Measurements from ENCODE around the gene EPN1. TPM values are rescaled to one million over a fixed set of nuclear protein-coding genes. Genes with fewer than 3 reads are reported as not detected.

EPN1 gene
- total and polyA plus RNA-seq, 9 of the 15 experiments (the other 6 are each of a cell fraction or from before 2014, with no cell fraction given): 0.08 to 138 (median 12.7) TPM

DNA sequence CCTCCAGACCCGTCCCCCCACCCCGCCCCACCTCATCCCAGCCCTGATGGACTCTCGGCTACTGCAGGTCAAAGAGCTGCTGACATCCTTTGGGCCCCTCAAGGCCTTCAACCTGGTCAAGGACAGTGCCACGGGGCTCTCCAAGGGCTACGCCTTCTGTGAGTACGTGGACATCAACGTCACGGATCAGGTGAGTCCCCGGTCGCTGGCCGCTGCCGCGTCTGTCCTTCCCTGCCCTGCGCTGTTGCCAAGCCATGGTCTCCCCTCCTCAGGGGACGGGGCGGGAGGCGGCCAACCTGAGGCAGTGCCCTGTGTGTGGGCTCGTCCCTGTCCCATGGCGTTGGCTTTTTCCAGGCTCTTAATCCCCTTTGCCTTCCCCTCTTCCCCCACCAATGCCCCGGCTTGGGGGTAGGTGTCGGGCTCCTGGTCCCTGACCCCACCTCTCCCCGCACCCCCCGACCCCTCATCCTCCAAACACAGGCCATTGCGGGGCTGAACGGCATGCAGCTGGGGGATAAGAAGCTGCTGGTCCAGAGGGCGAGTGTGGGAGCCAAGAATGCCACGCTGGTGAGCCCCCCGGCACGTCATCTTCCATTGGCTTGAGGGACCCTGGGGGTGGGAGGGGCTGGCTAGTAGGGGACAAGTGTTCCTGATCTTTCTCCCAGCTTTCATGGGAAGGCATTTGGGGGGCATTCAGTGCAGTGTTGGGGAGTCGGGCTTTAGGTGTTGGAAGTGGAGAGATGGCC, 6.2 kb upstream of the EPN1 start:
- Histone ChIP-seq H2AFZ (ENCODE audit: low read depth, low read length) (no peak overlapping the region), H3K9me1 (ENCODE audit: control insufficient read depth, insufficient read depth, low read length) (peaks cover 5% of the 10 kb centered on the region), H3K4me2 (ENCODE audit: insufficient read depth, low read length) (no peak overlapping the region), H3K9me3 (replicated peaks; ENCODE audit: control insufficient read depth, insufficient read depth, low read depth, low read length) (no peaks in the 10 kb centered on the region), H3K4me1 (replicated peaks in 1 of 2; ENCODE audit: control insufficient read depth in 2 of 2, insufficient read depth in 2 of 2, low read length in 2 of 2) (peaks cover 22 to 36% of the 10 kb centered on the region in 2 experiments), H3K79me2 (ENCODE audit: control insufficient read depth, insufficient read depth, low read length) (peaks cover 85% of the 10 kb centered on the region), H4K20me1 (replicated peaks; ENCODE audit: control insufficient read depth, insufficient read depth, low read length) (peaks cover 61% of the 10 kb centered on the region), H3K9ac (ENCODE audit: insufficient read depth in 1 of 2, low read depth in 2 of 2, low read length in 2 of 2) (no peak overlapping the region), H3K36me3 (ENCODE audit: control insufficient read depth, insufficient read depth, low read length) (peaks cover 95% of the 10 kb centered on the region), H3K27ac (ENCODE audit: extremely low read depth, low read depth, low read length) (no peak overlapping the region), H3K27me3 (ENCODE audit: control insufficient read depth in 2 of 2, insufficient read depth in 2 of 2, low read length in 2 of 2) (no peaks in the 10 kb centered on the region), H3K4me3 (no peak overlapping the region)
- intact Hi-C loops (cut with micrococcal nuclease) (no loop called here), in situ Hi-C loops (cut with MboI) (no loop called here)
- ATAC-seq: no peak
- 90% methylated on average over 11 of the region's 30 CpGs for WGBS (ENCODE audit: insufficient coverage, low coverage, missing lambda C conversion rate)
- peak in 1 of 4 experiments; percentile 16 for DNase-seq (ENCODE audit: extremely low read depth in 1 of 4, low spot score in 3 of 4)
- FAIRE-seq: no peak
- BruUV-seq (replicated peaks): no TSS peak
- ChIA-PET CTCF (ENCODE audit: low intra/inter-chr PET ratio) (no interaction called here), POLR2A (interaction anchor here (0.6 to 3.3 kb wide), 4 partner anchors 11 to 15 kb away, joined by 3 to 21 read pairs (median 8); partner anchors contain the start of gene U2AF2)
- TF ChIP-seq, protein P1, sequence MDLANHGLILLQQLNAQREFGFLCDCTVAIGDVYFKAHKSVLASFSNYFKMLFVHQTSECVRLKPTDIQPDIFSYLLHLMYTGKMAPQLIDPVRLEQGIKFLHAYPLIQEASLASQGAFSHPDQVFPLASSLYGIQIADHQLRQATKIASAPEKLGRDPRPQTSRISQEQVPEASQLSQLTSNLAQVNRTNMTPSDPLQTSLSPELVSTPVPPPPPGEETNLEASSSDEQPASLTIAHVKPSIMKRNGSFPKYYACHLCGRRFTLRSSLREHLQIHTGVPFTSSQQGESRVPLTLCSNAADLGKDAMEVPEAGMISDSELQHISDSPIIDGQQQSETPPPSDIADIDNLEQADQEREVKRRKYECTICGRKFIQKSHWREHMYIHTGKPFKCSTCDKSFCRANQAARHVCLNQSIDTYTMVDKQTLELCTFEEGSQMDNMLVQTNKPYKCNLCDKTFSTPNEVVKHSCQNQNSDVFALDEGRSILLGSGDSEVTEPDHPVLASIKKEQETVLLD (IDR thresholded peaks at IDR 0.05): no peak
- TF ChIP-seq TRIM28 (IDR thresholded peaks at IDR 0.05): no peak
- no peak for TF ChIP-seq ZEB2 (IDR thresholded peaks at IDR 0.05)
- TF ChIP-seq, protein P2, sequence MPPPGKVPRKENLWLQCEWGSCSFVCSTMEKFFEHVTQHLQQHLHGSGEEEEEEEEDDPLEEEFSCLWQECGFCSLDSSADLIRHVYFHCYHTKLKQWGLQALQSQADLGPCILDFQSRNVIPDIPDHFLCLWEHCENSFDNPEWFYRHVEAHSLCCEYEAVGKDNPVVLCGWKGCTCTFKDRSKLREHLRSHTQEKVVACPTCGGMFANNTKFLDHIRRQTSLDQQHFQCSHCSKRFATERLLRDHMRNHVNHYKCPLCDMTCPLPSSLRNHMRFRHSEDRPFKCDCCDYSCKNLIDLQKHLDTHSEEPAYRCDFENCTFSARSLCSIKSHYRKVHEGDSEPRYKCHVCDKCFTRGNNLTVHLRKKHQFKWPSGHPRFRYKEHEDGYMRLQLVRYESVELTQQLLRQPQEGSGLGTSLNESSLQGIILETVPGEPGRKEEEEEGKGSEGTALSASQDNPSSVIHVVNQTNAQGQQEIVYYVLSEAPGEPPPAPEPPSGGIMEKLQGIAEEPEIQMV (tag; conservative IDR thresholded peaks at IDR 0.05; ENCODE audit: low read depth): no peak
- TF ChIP-seq, protein P3, sequence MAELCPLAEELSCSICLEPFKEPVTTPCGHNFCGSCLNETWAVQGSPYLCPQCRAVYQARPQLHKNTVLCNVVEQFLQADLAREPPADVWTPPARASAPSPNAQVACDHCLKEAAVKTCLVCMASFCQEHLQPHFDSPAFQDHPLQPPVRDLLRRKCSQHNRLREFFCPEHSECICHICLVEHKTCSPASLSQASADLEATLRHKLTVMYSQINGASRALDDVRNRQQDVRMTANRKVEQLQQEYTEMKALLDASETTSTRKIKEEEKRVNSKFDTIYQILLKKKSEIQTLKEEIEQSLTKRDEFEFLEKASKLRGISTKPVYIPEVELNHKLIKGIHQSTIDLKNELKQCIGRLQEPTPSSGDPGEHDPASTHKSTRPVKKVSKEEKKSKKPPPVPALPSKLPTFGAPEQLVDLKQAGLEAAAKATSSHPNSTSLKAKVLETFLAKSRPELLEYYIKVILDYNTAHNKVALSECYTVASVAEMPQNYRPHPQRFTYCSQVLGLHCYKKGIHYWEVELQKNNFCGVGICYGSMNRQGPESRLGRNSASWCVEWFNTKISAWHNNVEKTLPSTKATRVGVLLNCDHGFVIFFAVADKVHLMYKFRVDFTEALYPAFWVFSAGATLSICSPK (IDR thresholded peaks at IDR 0.05; ENCODE audit: borderline replicate concordance): no peak
- TF ChIP-seq, protein P4, sequence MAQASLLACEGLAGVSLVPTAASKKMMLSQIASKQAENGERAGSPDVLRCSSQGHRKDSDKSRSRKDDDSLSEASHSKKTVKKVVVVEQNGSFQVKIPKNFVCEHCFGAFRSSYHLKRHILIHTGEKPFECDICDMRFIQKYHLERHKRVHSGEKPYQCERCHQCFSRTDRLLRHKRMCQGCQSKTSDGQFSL (CRISPR knock-in tag; IDR thresholded peaks at IDR 0.05): no peak
- TF ChIP-seq, protein P4 (tag; IDR thresholded peaks at IDR 0.05): no peak
- TF ChIP-seq HDAC2 (IDR thresholded peaks at IDR 0.05): no peak
- no peak for TF ChIP-seq ZNF12 (CRISPR knock-in tag; IDR thresholded peaks at IDR 0.05)
- TF ChIP-seq BRF1 (IDR thresholded peaks at IDR 0.05; ENCODE audit: borderline replicate concordance, extremely low read depth, insufficient read length): no peak
- TF ChIP-seq ZNF121 (CRISPR knock-in tag; conservative IDR thresholded peaks at IDR 0.05): no peak
- TF ChIP-seq, protein P5, sequence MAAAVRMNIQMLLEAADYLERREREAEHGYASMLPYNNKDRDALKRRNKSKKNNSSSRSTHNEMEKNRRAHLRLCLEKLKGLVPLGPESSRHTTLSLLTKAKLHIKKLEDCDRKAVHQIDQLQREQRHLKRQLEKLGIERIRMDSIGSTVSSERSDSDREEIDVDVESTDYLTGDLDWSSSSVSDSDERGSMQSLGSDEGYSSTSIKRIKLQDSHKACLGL (CRISPR knock-in tag; IDR thresholded peaks at IDR 0.05; ENCODE audit: borderline replicate concordance, poor library complexity, severe bottlenecking): no peak
- no peak for TF ChIP-seq NCOA1 (IDR thresholded peaks at IDR 0.05; ENCODE audit: low read depth)
- no peak for TF ChIP-seq ZNF24 (IDR thresholded peaks at IDR 0.05)
